GM18520 (cell line): ENCODE data around the gene DHDH.

Experiments
- ATAC-seq: cut with Tn5 transposase; IDR thresholded peaks from one replicate; pipeline ENCODE4 v1.9.1; 2021; ENCODE audit not compliant: unreplicated experiment

The DHDH gene

GRCh38 chr19:48965040-48965805 is 31.7 kb downstream of the DHDH start, which contains the start of gene FTL:
FTL (plus strand) TSS chr19:48965309; CDS start chr19:48965508, 199 bp downstream.
- ATAC-seq = peak; percentile 43

GRCh38 chr19:48965806-48966540 is 32.5 kb downstream of the DHDH start:
- ATAC-seq = peak; percentile 15

GRCh38 chr19:48966541-48967345 is 33.2 kb downstream of the DHDH start:
- ATAC-seq = no peak

GRCh38 chr19:48967346-48968178 is 34.1 kb downstream of the DHDH start:
- ATAC-seq = no peak

DNA sequence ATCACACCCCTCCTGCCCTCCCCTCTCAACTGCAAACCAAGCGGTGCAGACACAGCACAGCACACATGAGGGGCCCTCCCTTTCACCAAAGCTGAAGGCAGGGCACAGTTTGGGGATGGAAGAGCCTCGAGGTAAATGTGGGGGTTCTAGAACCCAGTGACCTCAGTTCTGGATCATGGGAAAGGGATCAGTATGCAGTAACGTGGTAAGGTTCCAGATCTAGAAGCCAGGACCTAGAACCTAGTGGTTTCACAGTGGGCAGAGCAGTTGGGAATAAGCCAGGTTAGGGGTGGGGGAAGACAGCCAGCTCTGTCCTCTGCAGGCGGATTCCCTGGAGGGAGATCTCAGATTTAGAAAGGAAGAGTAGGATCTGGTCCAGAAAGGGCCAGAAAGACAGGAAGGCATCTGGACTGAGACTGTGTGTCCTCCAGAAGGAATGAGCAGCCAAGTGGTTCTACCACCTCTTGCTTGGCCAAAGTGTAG is 34.7 kb downstream of the DHDH start:
- ATAC-seq = no peak

DNA sequence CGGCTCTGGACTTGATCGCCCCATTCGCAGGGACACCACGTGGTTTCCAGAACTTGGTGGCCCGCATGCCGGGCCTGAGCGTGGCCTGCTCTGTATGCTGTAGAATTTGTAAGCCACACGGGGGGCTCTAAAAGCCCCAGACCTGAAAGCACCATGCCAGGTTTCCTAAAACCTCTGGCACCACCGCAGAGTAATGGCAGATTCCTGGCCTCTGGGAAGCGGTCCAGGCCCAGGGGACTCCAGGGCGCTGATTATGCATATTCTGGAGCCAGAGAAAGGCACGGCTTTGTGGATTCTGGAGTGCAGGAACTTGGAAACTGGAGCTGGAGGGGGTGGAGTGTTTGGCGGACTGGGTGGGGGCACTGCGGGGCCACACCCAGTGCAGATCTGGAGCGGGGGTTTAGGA is 35.3 kb downstream of the DHDH start:
- ATAC-seq = no peak

- no peak for ATAC-seq
Measured at GRCh38 chr19:48969276-48970138, 36.0 kb downstream of the DHDH start.

DNA sequence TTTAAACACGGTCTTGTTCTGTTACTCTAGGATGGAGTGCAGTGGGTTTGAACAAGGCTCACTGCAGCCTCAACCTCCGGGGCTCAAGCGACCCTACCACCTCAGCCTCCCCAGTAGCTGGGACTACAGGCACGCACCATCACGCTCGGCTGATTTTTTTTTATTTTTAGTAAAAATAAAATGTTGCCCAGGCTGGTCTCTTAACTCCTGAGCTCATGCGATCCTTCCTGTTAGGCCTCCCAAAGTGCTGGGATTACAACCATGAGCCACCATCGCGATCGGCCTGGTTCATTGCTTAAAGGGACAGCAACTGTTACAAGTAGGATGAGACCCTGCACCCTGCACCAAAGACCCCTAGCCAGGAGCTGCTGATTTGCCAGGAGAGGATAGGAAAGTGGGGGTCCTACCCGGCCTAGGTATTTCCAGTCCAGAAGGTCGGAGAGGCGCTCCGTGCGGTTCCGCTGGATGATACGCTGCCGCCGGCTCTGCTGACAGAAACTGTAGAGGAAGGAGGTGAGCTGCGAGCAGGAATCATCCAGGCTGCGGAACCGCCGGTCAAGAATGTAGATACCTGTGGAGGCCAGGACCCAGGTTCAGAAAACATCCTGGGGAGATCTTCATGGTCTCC is 36.8 kb downstream of the DHDH start:
- ATAC-seq = no peak

- no peak for ATAC-seq
Measured at GRCh38 chr19:48970923-48971395, 37.5 kb downstream of the DHDH start.

GRCh38 chr19:48975947-48976847 is 42.7 kb downstream of the DHDH start:
- ATAC-seq = no peak

GRCh38 chr19:48977061-48977460 is 43.6 kb downstream of the DHDH start:
- no peak for ATAC-seq

DNA sequence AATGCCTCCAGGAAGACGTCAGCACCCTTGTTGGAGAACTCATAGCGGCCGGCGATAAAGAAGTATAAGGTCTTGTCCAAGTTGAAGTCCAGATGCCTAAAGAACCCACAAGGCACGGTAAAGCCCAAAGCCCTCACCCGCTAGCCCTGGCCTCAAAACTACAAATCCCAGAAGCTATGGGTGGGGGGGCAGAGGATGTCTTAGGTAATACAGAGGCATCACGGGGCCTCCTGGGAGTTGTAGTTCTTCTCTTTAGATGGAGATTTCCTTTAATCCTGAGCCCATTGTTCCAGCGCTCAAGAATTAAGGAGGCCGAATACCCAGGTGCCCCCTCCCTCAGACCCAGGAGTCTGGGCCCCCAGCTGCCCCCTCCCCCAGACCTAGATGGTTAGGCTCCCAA is 48.8 kb downstream of the DHDH start:
- no peak for ATAC-seq

DNA sequence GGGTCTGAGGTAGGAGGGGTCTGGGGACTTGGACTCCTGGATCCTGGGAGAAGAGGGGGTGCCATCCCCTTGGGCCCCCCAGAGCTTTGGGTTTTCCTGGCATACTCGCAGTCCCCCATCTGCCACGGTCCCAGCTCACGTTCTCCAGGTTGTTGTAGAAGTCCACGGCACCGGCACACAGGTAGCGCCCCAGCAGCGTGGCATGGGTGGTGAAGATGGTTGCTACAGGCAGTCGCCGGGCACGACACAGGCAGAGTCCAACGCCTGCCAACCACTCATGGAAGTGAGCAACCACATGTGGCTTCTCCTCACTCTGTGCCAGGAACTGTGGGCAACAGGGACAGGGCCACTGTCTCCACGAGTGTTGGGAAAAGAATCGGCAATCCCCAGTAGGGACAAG is 52.2 kb downstream of the DHDH start:
- ATAC-seq = no peak

GRCh38 chr19:48986211-48986610 is 52.7 kb downstream of the DHDH start:
- no peak for ATAC-seq

DNA sequence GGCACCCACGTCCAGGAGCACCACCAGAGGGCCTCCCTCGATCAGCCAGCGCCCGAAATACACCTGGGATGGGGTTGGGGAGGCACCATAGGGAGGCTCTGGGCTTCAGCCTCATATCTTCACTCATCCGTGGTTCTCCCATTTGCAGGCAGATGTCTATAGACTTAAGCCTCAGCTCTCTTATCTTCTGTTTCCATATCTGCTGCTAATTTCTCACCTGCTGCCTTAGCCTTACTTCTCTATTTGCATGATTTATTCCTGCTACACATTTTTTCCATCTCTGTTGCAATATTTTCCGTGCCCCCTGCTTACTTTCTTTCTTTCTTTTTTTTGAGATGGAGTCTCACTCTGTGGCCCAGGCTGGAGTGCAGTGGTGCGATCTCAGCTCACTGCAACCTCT is 53.8 kb downstream of the DHDH start:
- ATAC-seq = no peak

DNA sequence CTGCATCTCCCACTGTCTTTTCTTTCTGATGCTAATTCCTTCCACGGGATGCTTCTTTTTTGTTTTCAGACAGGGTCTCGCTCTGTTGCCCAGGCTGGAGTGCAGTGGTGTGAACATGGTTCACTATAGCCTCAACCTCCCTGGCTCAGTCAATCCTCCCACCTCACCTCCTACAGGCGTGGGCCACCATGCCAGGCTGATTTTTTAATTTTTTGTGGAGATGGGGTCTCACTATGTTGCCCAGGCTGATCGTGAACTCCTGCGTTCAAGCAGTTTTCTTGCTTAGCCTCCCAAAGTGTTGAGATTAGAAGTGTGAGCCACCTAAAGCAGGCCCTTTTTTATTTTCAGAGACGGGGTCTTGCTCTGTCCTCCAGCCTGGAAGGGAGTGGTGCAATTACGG is 54.8 kb downstream of the DHDH start:
- no peak for ATAC-seq

- ATAC-seq = no peak
Measured at GRCh38 chr19:48988860-48989259, 55.4 kb downstream of the DHDH start.

DNA sequence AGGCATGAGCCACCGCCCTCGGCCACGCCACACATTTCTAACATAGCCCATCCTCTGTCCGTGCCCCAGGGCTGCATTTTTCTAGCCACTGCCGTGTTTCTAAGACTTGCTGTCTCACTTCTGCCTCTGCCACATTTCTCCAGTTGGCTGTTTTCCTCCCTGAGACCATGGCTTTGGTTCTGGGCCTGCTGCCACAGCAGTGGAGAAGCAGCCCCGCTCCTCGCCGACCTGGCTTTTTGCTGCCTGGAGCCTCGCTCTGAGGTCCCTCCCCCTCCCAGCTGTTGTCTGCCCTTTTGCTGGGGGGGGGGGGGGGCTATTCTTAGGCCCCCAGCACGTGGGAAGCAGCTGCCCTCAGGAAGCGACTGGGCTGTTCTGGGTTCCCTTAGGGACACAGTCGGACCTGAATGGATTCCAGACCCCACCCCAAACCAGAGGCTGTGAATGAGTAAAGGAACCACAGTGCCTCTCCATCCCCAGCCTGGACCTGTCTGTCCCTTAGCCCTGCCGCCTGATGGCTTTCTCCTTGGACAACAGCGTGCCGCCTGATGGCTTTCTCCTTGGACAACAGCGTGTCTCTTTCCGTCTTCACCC is 56.3 kb downstream of the DHDH start:
- ATAC-seq = no peak
